BE2C (cell line): ENCODE results near the gene KCTD14. TPM values are rescaled to one million over a fixed set of nuclear protein-coding genes. Genes with fewer than 3 reads are reported as not detected.

Experiments used
- DNase-seq: peaks from one replicate; pipeline ENCODE4 v3.0.0-alpha.2; 2020
- H3K27me3 ChIP-seq: fragments of 250-450 bp; sonication (Bioruptor Pico); 2 replicates; pipeline ENCODE4 v1.5.1; 2020; ENCODE audit warnings: mild to moderate bottlenecking
- H3K36me3 ChIP-seq: fragments of 250-450 bp; sonication (Bioruptor Pico); 2 replicates; pipeline ENCODE4 v1.5.1; 2020; ENCODE audit warnings: mild to moderate bottlenecking
- H3K4me1 ChIP-seq: fragments of 250-450 bp; sonication (Bioruptor Pico); 2 replicates; pipeline ENCODE4 v1.5.1; 2020
- H3K4me3 ChIP-seq: 2 replicates; pipeline ENCODE4 v1.5.1; 2011; ENCODE audit warnings: low read depth, low read length
- H3K9me3 ChIP-seq: fragments of 250-450 bp; sonication (Bioruptor Pico); 2 replicates; pipeline ENCODE4 v1.5.1; 2020
- polyA plus RNA-seq: library from polyadenylated mRNA; unstranded; fragments of >200 nt; gene quantifications from one replicate; pipeline ENCODE4 v1.2.1, GENCODE V29; 2012; ENCODE audit warnings: low read depth, missing spikeins; ENCODE audit not compliant: insufficient read length, insufficient read depth
- TF ChIP-seq, protein P1 (sequence below): IDR thresholded peaks from 2 replicates; pipeline ENCODE4 v1.5.1; 2012; ENCODE audit warnings: mild to moderate bottlenecking, low read depth, low read length

Gene KCTD14, protein sequence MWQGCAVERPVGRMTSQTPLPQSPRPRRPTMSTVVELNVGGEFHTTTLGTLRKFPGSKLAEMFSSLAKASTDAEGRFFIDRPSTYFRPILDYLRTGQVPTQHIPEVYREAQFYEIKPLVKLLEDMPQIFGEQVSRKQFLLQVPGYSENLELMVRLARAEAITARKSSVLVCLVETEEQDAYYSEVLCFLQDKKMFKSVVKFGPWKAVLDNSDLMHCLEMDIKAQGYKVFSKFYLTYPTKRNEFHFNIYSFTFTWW
- polyA plus RNA-seq = 1.8 TPM

DNA sequence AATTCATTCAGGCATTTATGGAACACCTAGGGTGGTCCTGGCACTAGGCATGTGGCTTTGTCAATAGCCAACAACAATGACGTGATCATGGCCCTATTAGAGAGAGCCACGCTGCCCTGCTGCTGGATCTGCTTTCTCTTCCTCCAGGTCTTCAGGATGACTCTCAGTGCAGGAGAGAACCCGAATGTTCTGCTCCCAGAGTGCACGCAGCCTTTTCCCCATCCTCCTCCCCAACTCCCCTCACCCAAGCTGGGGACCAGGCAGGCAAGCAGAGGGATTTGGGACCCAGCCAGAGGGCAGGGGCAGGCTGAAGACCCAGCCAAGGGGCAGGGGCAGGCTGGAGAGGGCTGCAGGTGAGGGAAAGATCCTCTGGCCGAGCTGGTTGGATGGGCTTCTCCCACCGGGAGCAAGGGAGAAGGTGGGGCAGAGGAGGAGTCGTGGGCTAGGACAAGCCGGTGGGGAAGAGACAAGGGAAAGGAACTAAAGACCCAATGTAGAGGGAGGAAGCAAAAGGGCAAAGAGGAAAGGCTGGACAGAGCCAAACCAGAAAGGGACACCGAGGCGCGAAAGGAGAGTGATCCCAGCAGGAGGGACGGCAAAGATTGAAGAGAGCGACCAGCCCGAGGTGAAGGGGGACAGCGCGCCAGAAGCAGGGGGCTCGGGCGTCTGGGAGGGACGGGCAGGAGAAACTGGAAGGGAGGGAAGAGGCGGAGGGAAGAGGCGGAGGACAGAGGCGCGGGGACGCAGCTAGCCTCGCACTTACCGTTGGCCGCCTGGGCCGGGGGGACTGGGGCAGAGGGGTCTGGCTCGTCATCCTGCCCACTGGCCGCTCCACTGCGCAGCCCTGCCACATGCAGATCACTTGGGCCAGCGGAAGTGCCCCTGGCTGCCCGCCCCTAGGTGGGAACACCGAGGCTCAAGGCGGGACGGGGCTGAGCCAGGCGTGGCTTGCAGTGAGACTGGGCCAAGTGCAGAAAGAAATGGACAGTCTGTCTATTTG is at the start of gene KCTD14:
KCTD14 (minus strand) TSS at position 880 of the 1,000 bp plus-strand sequence; CDS start at position 853, 27 bp downstream.
- H3K9me3 ChIP-seq = no peaks in the 10 kb centered on the region
- no peak within 1 kb of the TSS for H3K4me3 ChIP-seq
- no peaks in the 10 kb centered on the region for H3K27me3 ChIP-seq
- no peaks in the 10 kb centered on the region for H3K36me3 ChIP-seq
- TF ChIP-seq, protein P1, sequence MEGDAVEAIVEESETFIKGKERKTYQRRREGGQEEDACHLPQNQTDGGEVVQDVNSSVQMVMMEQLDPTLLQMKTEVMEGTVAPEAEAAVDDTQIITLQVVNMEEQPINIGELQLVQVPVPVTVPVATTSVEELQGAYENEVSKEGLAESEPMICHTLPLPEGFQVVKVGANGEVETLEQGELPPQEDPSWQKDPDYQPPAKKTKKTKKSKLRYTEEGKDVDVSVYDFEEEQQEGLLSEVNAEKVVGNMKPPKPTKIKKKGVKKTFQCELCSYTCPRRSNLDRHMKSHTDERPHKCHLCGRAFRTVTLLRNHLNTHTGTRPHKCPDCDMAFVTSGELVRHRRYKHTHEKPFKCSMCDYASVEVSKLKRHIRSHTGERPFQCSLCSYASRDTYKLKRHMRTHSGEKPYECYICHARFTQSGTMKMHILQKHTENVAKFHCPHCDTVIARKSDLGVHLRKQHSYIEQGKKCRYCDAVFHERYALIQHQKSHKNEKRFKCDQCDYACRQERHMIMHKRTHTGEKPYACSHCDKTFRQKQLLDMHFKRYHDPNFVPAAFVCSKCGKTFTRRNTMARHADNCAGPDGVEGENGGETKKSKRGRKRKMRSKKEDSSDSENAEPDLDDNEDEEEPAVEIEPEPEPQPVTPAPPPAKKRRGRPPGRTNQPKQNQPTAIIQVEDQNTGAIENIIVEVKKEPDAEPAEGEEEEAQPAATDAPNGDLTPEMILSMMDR = no peak
- DNase-seq = no peak
- H3K4me1 ChIP-seq = no peaks in the 10 kb centered on the region

- Histone ChIP-seq H3K27me3 (no peaks in the 10 kb centered on the region), H3K4me1 (peaks cover 17% of the 10 kb centered on the region), H3K9me3 (no peaks in the 10 kb centered on the region), H3K4me3 (no peak overlapping the region), H3K36me3 (peaks cover 45% of the 10 kb centered on the region)
- TF ChIP-seq, protein P1 = no peak
- no peak for DNase-seq
Observed at GRCh38 chr11:78072455-78072854, 49.4 kb upstream of the KCTD14 start.

DNA sequence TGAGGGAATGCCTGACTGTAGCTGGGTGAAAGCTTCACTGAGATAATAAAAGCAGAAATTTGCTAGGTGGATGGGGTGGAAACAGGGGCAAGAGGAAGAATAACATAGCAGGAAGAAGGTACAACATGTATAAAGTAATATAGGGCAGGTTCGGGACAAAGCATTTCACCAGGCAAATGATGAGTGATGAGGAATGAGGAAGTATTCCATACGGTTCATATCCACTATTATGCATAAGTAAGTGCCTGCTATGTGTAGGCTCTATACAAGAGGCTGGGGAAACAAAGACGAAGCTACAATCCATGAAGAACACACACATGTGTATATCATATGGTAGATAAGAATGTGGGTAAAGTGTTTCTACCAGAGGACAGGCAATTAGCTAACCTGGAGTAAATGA is 48.6 kb upstream of the KCTD14 start:
- Histone ChIP-seq H3K4me1 (peaks cover 17% of the 10 kb centered on the region), H3K36me3 (peaks cover 46% of the 10 kb centered on the region), H3K27me3 (no peaks in the 10 kb centered on the region), H3K4me3 (no peak overlapping the region), H3K9me3 (no peaks in the 10 kb centered on the region)
- no peak for DNase-seq
- TF ChIP-seq, protein P1 = no peak

- TF ChIP-seq, protein P1 = no peak
- H3K9me3 ChIP-seq = no peaks in the 10 kb centered on the region
- peaks cover 17% of the 10 kb centered on the region for H3K4me1 ChIP-seq
- no peak overlapping the region for H3K4me3 ChIP-seq
- no peaks in the 10 kb centered on the region for H3K27me3 ChIP-seq
- no peak for DNase-seq
- peaks cover 38% of the 10 kb centered on the region for H3K36me3 ChIP-seq
Observed at GRCh38 chr11:78070621-78071020, 47.5 kb upstream of the KCTD14 start.

DNA sequence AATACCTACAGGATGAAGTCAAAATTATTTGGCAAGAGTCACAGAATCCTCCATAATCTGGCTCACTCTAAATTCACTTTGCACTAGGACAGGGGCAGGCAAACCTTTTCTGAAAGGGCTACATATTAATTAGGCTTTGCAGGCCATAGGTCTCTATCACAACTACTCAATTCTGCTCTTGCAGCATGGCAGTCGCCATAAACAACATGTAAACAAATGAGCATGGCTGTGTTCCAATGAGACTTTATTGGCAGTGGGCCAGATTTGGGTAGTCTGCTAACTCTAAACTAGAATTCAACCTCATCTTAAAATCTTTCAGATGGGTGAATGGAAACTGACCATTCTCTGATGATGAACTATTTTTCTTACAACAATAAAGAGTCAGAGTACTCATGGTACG is 46.4 kb upstream of the KCTD14 start:
- TF ChIP-seq, protein P1 = no peak
- H3K36me3 ChIP-seq = peaks cover 37% of the 10 kb centered on the region
- no peak overlapping the region for H3K4me3 ChIP-seq
- peak; percentile 69 for DNase-seq
- no peaks in the 10 kb centered on the region for H3K27me3 ChIP-seq
- no peaks in the 10 kb centered on the region for H3K9me3 ChIP-seq
- peaks cover 10% of the 10 kb centered on the region for H3K4me1 ChIP-seq
